H1 (cell line): ENCODE measurements around the gene CCR8. TPM values are rescaled to one million over a fixed set of nuclear protein-coding genes. Genes with fewer than 3 reads are reported as not detected.

Experiments
- CTCF ChIA-PET: fragments of 300-600 bp; sonication (Branson Sonifier 250); formaldehyde crosslinking; loops from one replicate; lab custom pipeline; 2021; ENCODE audit not compliant: partially characterized antibody; lab: Charles Lee
- POLR2A ChIA-PET: fragments of 300-600 bp; sonication (Branson Sonifier 250); formaldehyde crosslinking; loops from one replicate; lab custom pipeline; 2021; ENCODE audit warnings: inconsistent platforms; ENCODE audit not compliant: partially characterized antibody; lab: Charles Lee
- DNase-seq, 2 experiments: peaks; one replicate each; pipeline versions ENCODE4 v3.0.0 to v3.0.0-alpha.2; 2010 to 2022; ENCODE audit warnings: low spot score in 2 of 2, low read depth in 1 of 2, mixed read lengths in 1 of 2
- FAIRE-seq: peaks from 2 replicates; lab custom pipeline; 2011; peaks lifted over from hg19 to GRCh38; lab: Jason Lieb, UNC
- H2AFZ ChIP-seq: 2 replicates; pipeline ENCODE4 v1.8.1; 2012; ENCODE audit warnings: low read length, inconsistent platforms
- H2AK5ac ChIP-seq: 2 replicates; pipeline ENCODE4 v1.6.1; 2013; ENCODE audit warnings: low read depth, low read length
- H2BK120ac ChIP-seq: replicated peaks from 2 replicates; pipeline ENCODE3; 2013; ENCODE audit warnings: low read depth, low read length, inconsistent platforms
- H2BK12ac ChIP-seq: 2 replicates; pipeline ENCODE4 v1.6.1; 2013; ENCODE audit warnings: low read depth, low read length
- H2BK15ac ChIP-seq: 2 replicates; pipeline ENCODE4 v1.6.1; 2013; ENCODE audit warnings: low read length
- H2BK20ac ChIP-seq: 2 replicates; pipeline ENCODE4 v1.6.1; 2013; ENCODE audit warnings: low read length
- H2BK5ac ChIP-seq: 2 replicates; pipeline ENCODE4 v1.6.1; 2013; ENCODE audit warnings: low read depth, low read length
- H3K14ac ChIP-seq: 2 replicates; pipeline ENCODE4 v1.6.1; 2013; ENCODE audit warnings: inconsistent platforms; ENCODE audit not compliant: insufficient read length
- H3K18ac ChIP-seq: 2 replicates; pipeline ENCODE4 v1.6.1; 2013; ENCODE audit warnings: low read length; ENCODE audit errors: extremely low read depth
- H3K23ac ChIP-seq: 2 replicates; pipeline ENCODE4 v1.6.1; 2013; ENCODE audit warnings: inconsistent platforms; ENCODE audit not compliant: insufficient read length
- H3K23me2 ChIP-seq: 2 replicates; pipeline ENCODE4 v1.6.1; 2013; ENCODE audit warnings: low read depth, low read length
- H3K27ac ChIP-seq: 2 replicates; pipeline ENCODE4 v1.6.1; 2011; ENCODE audit warnings: low read depth, low read length, inconsistent platforms
- H3K27me3 ChIP-seq, 4 experiments: replicated peaks in 1 of 4; 1 replicate in 1 of 4; 2 replicates in 3 of 4; pipeline versions ENCODE4 v1.6.1 to v1.8.1; 2011 to 2013; ENCODE audit warnings: low read length in 3 of 4, mild to moderate bottlenecking in 3 of 4, inconsistent platforms in 2 of 4, mixed read lengths in 2 of 4, moderate library complexity in 1 of 4; ENCODE audit not compliant: control insufficient read depth in 3 of 4, insufficient read depth in 3 of 4; ENCODE audit errors: extremely low read depth in 1 of 4
- H3K36me3 ChIP-seq, 4 experiments: 2 replicates each; pipeline versions ENCODE4 v1.6.1 to v1.8.1; 2011 to 2013; ENCODE audit warnings: mild to moderate bottlenecking in 4 of 4, low read length in 3 of 4, moderate library complexity in 2 of 4, control low read depth in 1 of 4, inconsistent platforms in 1 of 4; ENCODE audit not compliant: insufficient read depth in 4 of 4, control insufficient read depth in 2 of 4
- H3K4ac ChIP-seq: replicated peaks from 2 replicates; pipeline ENCODE3; 2013; ENCODE audit warnings: low read length, low read depth, mixed read lengths, inconsistent platforms; ENCODE audit not compliant: insufficient read length
- H3K4me1 ChIP-seq, 4 experiments: replicated peaks in 1 of 4; 1 replicate in 1 of 4; 2 replicates in 3 of 4; pipeline versions ENCODE4 v1.6.1 to v1.8.1; 2011 to 2013; ENCODE audit warnings: low read length in 3 of 4, inconsistent platforms in 2 of 4, mixed read lengths in 1 of 4; ENCODE audit not compliant: insufficient read depth in 4 of 4, control insufficient read depth in 3 of 4
- H3K4me2 ChIP-seq, 2 experiments: 2 replicates each; pipeline versions ENCODE4 v1.6.1 to v1.8.1; 2011 to 2013; ENCODE audit warnings: low read depth in 2 of 2, low read length in 2 of 2, control low read depth in 1 of 2, inconsistent platforms in 1 of 2, mild to moderate bottlenecking in 1 of 2; ENCODE audit not compliant: insufficient read depth in 1 of 2
- H3K4me3 ChIP-seq, 4 experiments: fragments of 200-600, 300-600 bp in 1 of 4; sonication (generic), shearing (Covaris generic), sonication (Bioruptor Twin) in 1 of 4; 2 replicates each; pipeline versions ENCODE4 v1.5.1 to v1.8.1; 2011 to 2016; ENCODE audit warnings: low read length in 4 of 4, low read depth in 3 of 4, control low read depth in 2 of 4, inconsistent platforms in 2 of 4, mild to moderate bottlenecking in 2 of 4, mixed read lengths in 1 of 4, moderate library complexity in 1 of 4; ENCODE audit not compliant: insufficient read depth in 2 of 4; ENCODE audit errors: extremely low read depth in 1 of 4
- H3K56ac ChIP-seq: replicated peaks from 2 replicates; pipeline ENCODE3; 2013; ENCODE audit warnings: low read depth, mild to moderate bottlenecking, mixed read lengths, low read length, inconsistent platforms; ENCODE audit not compliant: insufficient read length
- H3K79me1 ChIP-seq: 2 replicates; pipeline ENCODE4 v1.6.1; 2013; ENCODE audit warnings: low read depth, low read length, control low read depth
- H3K79me2 ChIP-seq, 2 experiments: 2 replicates each; pipeline versions ENCODE4 v1.6.1 to v1.8.1; 2012 to 2013; ENCODE audit warnings: low read length in 2 of 2, mild to moderate bottlenecking in 2 of 2, inconsistent platforms in 1 of 2; ENCODE audit not compliant: insufficient read depth in 2 of 2, control insufficient read depth in 1 of 2
- H3K9ac ChIP-seq, 4 experiments: replicated peaks in 1 of 4; 1 replicate in 1 of 4; 2 replicates in 3 of 4; pipeline versions ENCODE4 v1.6.1 to v1.8.1; 2011 to 2013; ENCODE audit warnings: low read depth in 3 of 4, low read length in 3 of 4, control low read depth in 2 of 4, mild to moderate bottlenecking in 2 of 4, moderate library complexity in 2 of 4, inconsistent platforms in 1 of 4; ENCODE audit errors: extremely low read depth in 1 of 4
- H3K9me3 ChIP-seq, 2 experiments: 2 replicates each; pipeline versions ENCODE4 v1.6.1 to v1.8.1; 2012 to 2013; ENCODE audit warnings: mild to moderate bottlenecking in 2 of 2, moderate library complexity in 2 of 2, control low read depth in 1 of 2, inconsistent platforms in 1 of 2, low read depth in 1 of 2, low read length in 1 of 2, mixed read lengths in 1 of 2; ENCODE audit not compliant: insufficient read depth in 2 of 2
- H4K20me1 ChIP-seq, 2 experiments: replicated peaks in 1 of 2; 2 replicates each; pipeline versions ENCODE3 to v1.8.1; 2011 to 2013; ENCODE audit warnings: inconsistent platforms in 2 of 2, low read length in 2 of 2, mild to moderate bottlenecking in 1 of 2; ENCODE audit not compliant: insufficient read depth in 2 of 2, control insufficient read depth in 1 of 2
- H4K5ac ChIP-seq: 2 replicates; pipeline ENCODE4 v1.6.1; 2013; ENCODE audit warnings: low read length, low read depth, mixed read lengths, inconsistent platforms; ENCODE audit not compliant: insufficient read length
- H4K8ac ChIP-seq: 2 replicates; pipeline ENCODE4 v1.8.0; 2013; ENCODE audit warnings: mild to moderate bottlenecking, moderate library complexity, low read length, inconsistent platforms; ENCODE audit not compliant: insufficient read depth; ENCODE audit errors: extremely low read depth
- H4K91ac ChIP-seq: replicated peaks from 2 replicates; pipeline ENCODE3; 2013; ENCODE audit warnings: low read length, mixed read lengths, inconsistent platforms; ENCODE audit not compliant: insufficient read length
- ASH2L ChIP-seq: fragments of 200-600, 300-600 bp; sonication (generic); IDR thresholded peaks from one replicate; pipeline ENCODE4 v1.7.1; 2017; ENCODE audit warnings: low read length
- BCL11A ChIP-seq, 2 experiments: IDR thresholded peaks; one replicate each; pipeline ENCODE4 v1.6.1; 2011; ENCODE audit warnings: low read depth in 2 of 2, low read length in 2 of 2, mild to moderate bottlenecking in 2 of 2
- BRCA1 ChIP-seq: IDR thresholded peaks from 2 replicates; pipeline ENCODE4 v1.6.1; 2012; ENCODE audit warnings: low read depth, low read length, improper control_type of control experiment
- CBX5 ChIP-seq: fragments of 300-800, 300-1000 bp; sonication (generic); IDR thresholded peaks from 2 replicates; pipeline ENCODE4 v1.7.1; 2016; ENCODE audit warnings: antibody characterized with exemption, low read length, low read depth
- EP300 ChIP-seq, 2 experiments: IDR thresholded peaks; 1 replicate in 1 of 2; 2 replicates in 1 of 2; pipeline ENCODE4 v1.6.1; 2011 to 2012; ENCODE audit warnings: low read depth in 2 of 2, low read length in 2 of 2, mild to moderate bottlenecking in 2 of 2, borderline replicate concordance in 1 of 2, inconsistent platforms in 1 of 2, moderate library complexity in 1 of 2
- GTF2F1 ChIP-seq: IDR thresholded peaks from 2 replicates; pipeline ENCODE4 v1.6.1; 2012; ENCODE audit warnings: low read depth, low read length, improper control_type of control experiment, borderline replicate concordance
- JUND ChIP-seq: IDR thresholded peaks from 2 replicates; pipeline ENCODE4 v1.6.1; 2011; ENCODE audit warnings: mild to moderate bottlenecking, improper control_type of control experiment, low read length
- KDM4A ChIP-seq: IDR thresholded peaks from one replicate; pipeline ENCODE4 v1.7.1; 2012; ENCODE audit warnings: low read depth, mild to moderate bottlenecking, moderate library complexity, low read length, inconsistent platforms; ENCODE audit not compliant: severe bottlenecking
- NANOG ChIP-seq: IDR thresholded peaks from 2 replicates; pipeline ENCODE4 v1.6.1; 2011; ENCODE audit warnings: low read length, low read depth, mild to moderate bottlenecking, inconsistent platforms; ENCODE audit not compliant: insufficient read depth, poor library complexity, severe bottlenecking
- POLR2A ChIP-seq, 2 experiments: IDR thresholded peaks; 1 replicate in 1 of 2; 2 replicates in 1 of 2; pipeline ENCODE4 v1.6.1; 2011; ENCODE audit warnings: low read depth in 2 of 2, low read length in 2 of 2, mild to moderate bottlenecking in 2 of 2; ENCODE audit errors: control extremely low read depth in 1 of 2
- SIX5 ChIP-seq: IDR thresholded peaks from 2 replicates; pipeline ENCODE4 v1.6.1; 2011; ENCODE audit warnings: mild to moderate bottlenecking, low read depth, low read length
- WGBS, 2 experiments: shearing (Covaris generic) in 1 of 2; methylation state at CpG; one replicate each; pipeline versions ENCODE4 v1.1.6 to v1.1.7; 2013 to 2015; ENCODE audit warnings: low lambda C conversion rate in 2 of 2, mixed read lengths in 2 of 2, inconsistent platforms in 1 of 2, low coverage in 1 of 2, missing lambda C conversion rate in 1 of 2; ENCODE audit not compliant: insufficient replicate concordance in 2 of 2, insufficient coverage in 1 of 2, insufficient read length in 1 of 2; ENCODE audit errors: extremely low coverage in 1 of 2, missing lambda C conversion rate in 1 of 2; 5-methylcytosine and 5-hydroxymethylcytosine counted together
- polyA plus RNA-seq, 7 experiments: library from polyadenylated mRNA; depleted of rRNA in 3 of 7; stranded (reverse) in 5 of 7; unstranded in 2 of 7; fragments of >200 nt in 5 of 7; fragments of 200-250 nt in 2 of 7; gene quantifications; 1 replicate in 5 of 7; 2 replicates in 1 of 7; 4 replicates in 1 of 7; pipeline versions ENCODE4 v1.2.1 to v1.2.3, GENCODE V29; 2011 to 2013; ENCODE audit warnings: missing spikeins in 2 of 7, mixed read lengths in 2 of 7
- total RNA-seq: library from RNA; stranded (reverse); fragmentation: NEBNext Ultra II Directional; extraction: Animal tissue kit (Norgen Biotek cat#: 25700); gene quantifications from 2 replicates; pipeline ENCODE4 v1.2.1, GENCODE V29; 2021

Gene CCR8
- total and polyA plus RNA-seq, 2 of the 8 experiments (the other 6 are each of a cell fraction or from before 2014, with no cell fraction given) = 0.35 TPM; not detected in 1

DNA sequence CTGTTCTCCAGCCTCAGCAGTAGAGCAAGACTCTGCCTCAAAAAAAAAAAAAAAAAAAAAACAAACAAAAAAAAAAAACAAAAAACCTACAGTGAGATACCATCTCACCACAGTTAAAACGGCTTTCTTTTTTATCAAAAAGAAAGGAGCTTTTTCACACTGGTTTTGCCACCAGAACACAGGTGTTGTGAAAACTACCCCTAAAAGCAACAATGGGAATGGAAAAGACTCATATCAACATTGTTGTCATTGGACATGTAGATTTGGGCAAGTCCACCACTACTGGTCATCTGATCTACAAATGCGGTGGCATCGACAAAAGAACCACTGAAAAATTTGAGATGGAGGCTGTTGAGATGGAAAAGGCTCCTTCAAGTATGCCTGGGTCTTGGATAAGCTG is 28.8 kb downstream of the CCR8 start:
- Histone ChIP-seq H2AK5ac (no peak overlapping the region), H3K36me3 (no peaks in the 10 kb centered on the region), H3K9me3 (no peaks in the 10 kb centered on the region), H2BK20ac (no peak overlapping the region), H4K91ac (no peak overlapping the region), H4K8ac (no peak overlapping the region), H3K4me3 (no peak overlapping the region), H3K23ac (no peak overlapping the region), H3K4me2 (no peak overlapping the region), H4K5ac (no peak overlapping the region), H3K9ac (no peak overlapping the region), H4K20me1 (no peaks in the 10 kb centered on the region), H3K4me1 (no peaks in the 10 kb centered on the region), H3K18ac (no peak overlapping the region), H3K14ac (no peak overlapping the region), H3K79me2 (no peaks in the 10 kb centered on the region), H2AFZ (no peak overlapping the region), H3K4ac (no peak overlapping the region), H3K23me2 (no peaks in the 10 kb centered on the region), H3K56ac (no peak overlapping the region), H2BK12ac (no peak overlapping the region), H2BK120ac (no peak overlapping the region), H3K79me1 (no peaks in the 10 kb centered on the region), H2BK5ac (no peak overlapping the region), H3K27ac (no peak overlapping the region), H2BK15ac (no peak overlapping the region), H3K27me3 (no peaks in the 10 kb centered on the region)
- DNase-seq (no peak), FAIRE-seq (no peak)
- WGBS, 2 experiments = 83% methylated on average over 3 of the region's 3 CpGs; no CpG with 5 or more reads in 1 of the 2 experiments
- no peak for TF ChIP-seq SIX5
- TF ChIP-seq ASH2L = no peak
- TF ChIP-seq POLR2A (IDR thresholded peaks at IDR 0.05; ENCODE audit: control extremely low read depth in 1 of 2, low read depth in 2 of 2, low read length in 2 of 2) = no peak
- no peak for TF ChIP-seq BCL11A (IDR thresholded peaks at IDR 0.05; ENCODE audit: low read depth in 2 of 2, low read length in 2 of 2)
- TF ChIP-seq KDM4A = no peak
- TF ChIP-seq EP300 (IDR thresholded peaks at IDR 0.05; ENCODE audit: borderline replicate concordance in 1 of 2, low read depth in 2 of 2, low read length in 2 of 2) = no peak
- no peak for TF ChIP-seq JUND
- no peak for TF ChIP-seq NANOG
- no peak for TF ChIP-seq BRCA1
- TF ChIP-seq GTF2F1 = no peak
- TF ChIP-seq CBX5 = no peak
- ChIA-PET POLR2A (interaction anchor here (1.3 kb wide), 1 partner anchor 50 kb away, joined by 3 read pairs; no protein-coding TSS in a partner anchor), CTCF (interaction anchor here (0.8 kb wide), 1 partner anchor 79 kb away, joined by 3 read pairs; the partner anchor contains the start of gene CX3CR1)
